DMS 273 (cell line): ENCODE measurements around the gene CCL18.
A peak's percentile ranks its signal among the peaks of the same experiment; 100 is the strongest.
"Not testable (repeated sequence)": the region's sequence is repeated elsewhere in the genome, so short reads cannot be mapped to it uniquely, and the experiment has no call there.

Experiments used
- DNase-seq: peaks from one replicate; lab custom pipeline; 2025; ENCODE audit not compliant: unreplicated experiment; lab: John Stamatoyannopoulos, UW

CCL18 gene

GRCh38 chr17:36070427-36070826 is 6.4 kb downstream of the CCL18 start:
- DNase-seq: no peak

- DNase-seq: no peak
These were observed 7.7 kb downstream of the CCL18 start for GRCh38 chr17:36071751-36072150.

- peak; percentile 79 for DNase-seq
These were observed 8.5 kb downstream of the CCL18 start for GRCh38 chr17:36072431-36073121.

- DNase-seq: no peak
These were observed 10.3 kb downstream of the CCL18 start for GRCh38 chr17:36074365-36074764.

DNA sequence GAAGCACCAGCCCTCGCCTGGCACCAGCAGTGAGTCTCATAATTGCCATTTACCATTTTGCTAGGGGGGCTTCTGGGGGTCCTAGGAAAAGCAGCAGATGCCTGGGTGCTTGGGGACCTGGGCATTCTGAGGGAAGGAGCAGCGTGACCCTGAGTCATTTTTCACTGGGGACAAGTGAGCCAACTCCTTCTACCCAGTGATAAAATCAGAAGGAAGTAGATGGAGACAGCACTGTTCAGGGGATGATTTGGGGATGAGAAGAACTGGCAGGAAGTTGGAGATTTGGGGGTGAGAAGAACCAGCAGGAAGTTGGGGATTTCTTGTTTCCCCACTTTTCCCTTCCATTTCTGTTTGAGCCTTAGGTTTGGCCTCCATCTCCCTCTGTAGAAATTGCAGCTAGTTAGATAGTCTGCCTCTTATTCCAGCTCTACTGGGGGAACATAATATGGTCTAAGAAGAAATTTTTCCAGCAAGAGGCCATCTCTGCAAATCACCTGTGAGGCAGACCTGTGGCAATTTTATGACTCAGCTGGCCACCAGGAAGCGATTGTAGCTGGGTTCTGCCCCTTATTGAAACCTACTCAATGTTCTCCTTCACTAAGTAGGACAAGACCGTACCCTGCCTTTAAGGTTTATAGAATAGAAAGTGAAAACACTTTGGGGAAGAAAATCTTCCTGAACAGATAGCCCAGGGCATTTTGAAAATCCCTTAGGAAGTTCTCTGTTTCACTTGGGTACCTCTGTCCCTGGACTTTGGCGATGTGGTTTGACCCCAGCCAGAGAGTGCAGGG is 17.8 kb downstream of the CCL18 start:
- DNase-seq: not testable (repeated sequence)

DNA sequence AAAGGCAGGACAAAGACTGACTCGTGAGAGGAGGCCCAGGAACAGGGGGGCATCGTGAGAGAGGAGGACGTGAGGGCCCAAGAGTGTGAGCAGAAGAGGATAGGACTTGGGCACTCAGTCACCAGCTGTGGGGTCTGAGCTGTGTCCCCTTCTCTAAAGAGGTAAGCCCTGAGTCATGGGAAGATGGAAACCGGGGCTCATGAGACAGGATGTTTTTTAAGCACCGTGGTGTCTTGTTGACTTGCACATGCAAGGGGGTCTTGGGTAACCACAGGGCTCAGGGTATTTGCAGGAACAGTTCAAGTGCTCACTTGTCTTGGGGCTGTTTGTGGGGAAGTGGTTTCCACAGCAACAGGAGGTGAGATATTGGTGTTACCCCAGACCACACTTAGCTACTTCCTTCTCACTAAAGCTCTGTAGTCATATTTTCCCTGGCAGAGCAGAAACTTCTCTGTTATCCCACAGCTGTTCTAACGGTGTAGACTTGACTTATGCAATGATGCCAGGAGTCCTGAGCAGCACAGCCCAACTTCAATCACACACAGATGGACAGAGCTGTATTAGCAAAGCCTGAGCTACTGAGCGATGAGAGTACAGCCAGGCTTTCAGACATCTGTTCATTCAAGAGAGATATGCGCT is 18.5 kb downstream of the CCL18 start:
- DNase-seq: peak; percentile 43

GRCh38 chr17:36083691-36084090 is 19.6 kb downstream of the CCL18 start:
- DNase-seq: not testable (repeated sequence)

DNA sequence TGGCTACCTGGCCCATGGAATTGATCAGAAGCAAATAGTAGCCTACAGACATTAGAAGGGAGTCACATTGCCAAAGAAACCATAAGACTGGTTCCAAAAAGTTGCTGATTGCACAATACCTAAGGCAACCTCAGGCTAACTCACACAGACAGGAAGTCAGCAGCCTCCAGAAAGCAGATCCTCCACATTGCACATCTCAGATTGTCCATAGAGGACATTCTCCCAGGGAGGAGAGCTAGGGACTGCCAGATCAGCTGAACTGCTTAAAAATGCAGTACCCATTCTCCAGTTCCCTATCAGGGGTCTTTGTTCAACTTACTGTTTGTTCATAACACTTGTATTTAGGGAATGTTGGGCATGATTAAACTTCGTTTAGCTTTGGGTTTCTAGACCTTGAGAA is 21.7 kb downstream of the CCL18 start:
- DNase-seq: no peak

GRCh38 chr17:36086791-36087190 is 22.7 kb downstream of the CCL18 start:
- DNase-seq: no peak

- not testable (repeated sequence) for DNase-seq
These were observed 23.4 kb downstream of the CCL18 start for GRCh38 chr17:36087471-36087870.

DNA sequence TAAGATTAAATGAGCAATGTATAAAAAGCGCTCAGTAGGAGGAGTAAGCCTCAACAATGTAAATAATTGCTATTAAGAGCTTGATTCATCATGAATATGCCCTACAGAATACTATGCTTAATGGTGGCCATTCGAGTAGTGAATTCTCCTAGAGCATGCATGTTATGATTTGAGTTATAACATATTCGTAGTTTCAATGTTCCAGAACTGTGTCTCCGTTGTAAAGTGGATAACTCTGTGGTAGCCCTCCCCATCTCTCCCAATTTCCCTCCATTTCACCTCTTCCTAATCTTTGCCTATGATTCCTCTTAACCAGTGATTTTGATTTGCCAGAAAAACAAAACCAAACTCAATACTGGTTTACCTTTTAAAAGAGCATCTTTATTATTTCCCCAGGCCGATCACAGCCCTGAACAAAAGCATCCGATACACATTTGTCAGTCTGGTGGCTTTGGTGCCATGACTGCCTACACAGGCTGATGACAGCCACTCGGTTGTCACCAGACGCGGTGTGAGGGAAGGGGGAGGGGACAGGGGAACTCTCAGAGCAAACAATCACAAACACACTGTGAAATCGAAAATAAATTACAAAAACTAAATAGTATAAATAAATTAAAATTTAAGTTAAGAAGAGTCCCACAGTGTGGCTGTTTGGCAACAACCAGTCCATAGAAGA is 24.0 kb downstream of the CCL18 start:
- DNase-seq: not testable (repeated sequence)

GRCh38 chr17:36088670-36089338 is 24.7 kb downstream of the CCL18 start:
- no peak for DNase-seq

DNA sequence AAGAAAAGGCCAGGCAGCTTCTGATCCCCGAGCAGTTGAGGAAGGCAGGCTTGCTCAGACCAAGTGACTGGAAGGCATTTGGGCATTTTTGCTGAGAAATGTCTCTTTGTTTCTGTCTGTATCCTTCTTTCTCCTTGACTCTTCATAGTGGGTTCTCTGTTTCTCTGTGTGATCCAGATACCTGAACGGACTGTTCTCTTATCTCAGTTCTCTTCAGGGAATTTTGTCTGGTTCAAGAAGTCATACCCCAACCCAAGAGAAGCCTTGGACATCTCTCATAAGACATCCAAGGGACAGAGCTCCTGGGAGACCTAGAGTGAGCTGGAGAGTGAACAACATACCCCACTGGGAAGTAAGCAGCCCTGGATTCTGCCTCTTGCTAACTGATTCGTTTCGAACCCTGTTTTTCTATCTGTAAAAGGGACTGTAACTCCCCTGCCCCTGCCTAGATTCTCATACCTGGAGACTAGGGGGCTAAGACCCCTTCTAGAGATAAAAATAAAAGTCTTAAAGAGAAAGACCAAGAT is 25.3 kb downstream of the CCL18 start:
- no peak for DNase-seq

DNA sequence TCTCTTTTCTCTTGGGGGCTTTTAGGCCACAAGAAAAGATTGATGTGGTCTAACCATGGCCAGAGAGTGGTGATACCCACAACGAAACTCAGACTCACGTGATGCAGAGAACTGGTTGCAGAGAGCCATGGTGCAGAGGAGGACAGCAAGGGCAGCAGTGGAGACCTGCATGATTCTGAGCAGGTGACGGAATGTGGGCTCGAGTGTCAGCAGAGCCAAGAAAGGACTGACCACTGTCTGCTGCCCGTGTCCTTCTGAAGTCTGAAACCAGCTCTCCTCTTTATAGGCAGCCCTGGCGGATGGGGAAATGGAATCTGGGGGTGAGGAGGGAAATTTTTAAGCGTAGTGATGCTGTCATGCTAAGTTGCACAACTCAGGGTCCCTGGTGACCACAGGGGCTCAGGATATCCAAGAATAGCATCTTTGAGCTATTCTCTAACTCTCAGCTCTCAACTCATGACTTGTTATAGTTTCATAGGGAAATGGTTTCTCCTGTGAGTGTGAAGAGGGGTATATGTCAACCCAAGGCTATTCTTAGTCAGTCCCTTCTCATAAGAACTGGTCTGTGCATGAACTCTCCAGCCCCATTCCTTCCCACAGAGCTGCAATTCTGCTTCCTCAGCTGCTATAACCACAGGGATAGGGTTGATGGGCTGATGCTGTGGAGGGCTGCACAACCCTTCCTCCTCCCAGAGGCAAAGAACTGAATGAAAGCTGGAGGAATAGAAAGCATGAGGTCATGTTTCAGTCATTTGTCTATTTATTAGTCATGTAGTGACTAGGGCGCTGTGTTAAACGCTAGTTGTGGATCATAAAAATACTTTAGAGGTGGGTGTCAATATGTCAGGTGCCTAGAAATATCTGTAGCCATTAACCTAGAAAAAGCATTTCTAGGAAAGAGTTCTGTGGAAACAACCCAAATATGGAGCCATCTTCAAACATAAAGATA is 26.1 kb downstream of the CCL18 start, which contains the start of gene CCL3:
TSS of gene CCL3 (minus strand) at position 256 of the 949 bp plus-strand sequence. CDS start at position 171, 85 bp downstream.
- no peak for DNase-seq

- no peak for DNase-seq
These were observed 28.2 kb downstream of the CCL18 start for GRCh38 chr17:36092230-36092629.

DNA sequence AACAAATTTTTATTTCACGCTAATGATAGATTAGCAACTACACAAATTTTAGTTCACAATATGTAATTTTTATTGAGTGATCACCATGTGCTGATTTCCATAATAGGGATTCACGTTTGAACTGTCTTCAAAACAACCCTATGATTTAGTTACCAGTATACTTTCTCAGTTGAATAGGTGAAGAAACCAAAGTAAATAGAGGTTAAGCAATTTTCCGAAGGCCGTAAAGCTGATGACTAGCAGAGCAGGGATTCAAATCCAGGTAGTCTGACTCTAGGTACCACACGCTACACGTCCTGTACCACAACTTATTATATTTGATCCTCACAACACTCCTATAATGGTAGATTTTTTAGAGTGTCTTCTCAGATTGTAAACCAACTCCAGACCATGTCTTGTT is 28.6 kb downstream of the CCL18 start:
- DNase-seq: not testable (repeated sequence)

DNA sequence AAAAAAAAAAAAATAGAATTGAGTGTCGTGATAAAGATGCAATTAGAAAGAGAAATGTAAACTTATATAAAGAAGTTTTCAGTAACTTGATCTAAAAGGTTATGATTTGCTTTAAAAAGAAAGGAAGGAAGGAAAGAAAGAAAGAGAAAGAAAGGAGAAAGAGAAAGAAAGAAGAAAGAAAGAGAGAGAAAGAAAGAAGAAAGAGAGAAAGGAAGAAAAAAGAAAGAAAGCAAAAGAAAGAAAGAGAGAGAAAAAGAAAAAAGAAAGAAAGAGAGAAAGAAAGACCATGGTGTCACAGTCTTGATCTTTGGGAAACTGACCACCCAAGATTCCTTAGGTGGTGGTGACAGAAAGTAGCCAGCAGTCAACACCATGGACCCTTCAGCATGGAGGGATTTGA is 30.2 kb downstream of the CCL18 start:
- DNase-seq: no peak

DNA sequence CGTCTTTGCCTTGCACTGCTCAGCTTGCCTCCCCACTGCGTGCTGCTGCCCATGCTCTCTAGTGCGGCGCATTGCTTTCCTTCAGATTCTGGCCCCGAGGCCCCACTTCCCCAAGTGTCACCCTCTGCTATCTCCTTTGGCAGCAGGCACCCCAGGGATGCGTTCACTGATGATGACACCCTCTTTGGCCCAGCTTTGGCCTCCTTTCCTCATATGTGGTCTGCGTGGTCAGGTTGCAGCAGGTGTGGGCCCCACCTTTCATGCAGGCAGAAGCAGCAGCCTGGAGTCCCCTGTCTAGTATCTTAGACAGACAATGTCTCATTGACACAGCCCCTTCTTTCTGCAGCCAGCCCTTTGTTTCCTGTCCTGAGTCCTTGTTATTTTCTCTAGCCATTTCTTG is 30.7 kb downstream of the CCL18 start:
- no peak for DNase-seq

- DNase-seq: no peak
These were observed 31.9 kb downstream of the CCL18 start for GRCh38 chr17:36095992-36096391.
